ENCODE measurements around the gene KRT4. TPM values are rescaled to one million over a fixed set of nuclear protein-coding genes. Genes with fewer than 3 reads are reported as not detected.

Gene KRT4
- total RNA-seq, 1 donor from 2014 or later = not detected

DNA sequence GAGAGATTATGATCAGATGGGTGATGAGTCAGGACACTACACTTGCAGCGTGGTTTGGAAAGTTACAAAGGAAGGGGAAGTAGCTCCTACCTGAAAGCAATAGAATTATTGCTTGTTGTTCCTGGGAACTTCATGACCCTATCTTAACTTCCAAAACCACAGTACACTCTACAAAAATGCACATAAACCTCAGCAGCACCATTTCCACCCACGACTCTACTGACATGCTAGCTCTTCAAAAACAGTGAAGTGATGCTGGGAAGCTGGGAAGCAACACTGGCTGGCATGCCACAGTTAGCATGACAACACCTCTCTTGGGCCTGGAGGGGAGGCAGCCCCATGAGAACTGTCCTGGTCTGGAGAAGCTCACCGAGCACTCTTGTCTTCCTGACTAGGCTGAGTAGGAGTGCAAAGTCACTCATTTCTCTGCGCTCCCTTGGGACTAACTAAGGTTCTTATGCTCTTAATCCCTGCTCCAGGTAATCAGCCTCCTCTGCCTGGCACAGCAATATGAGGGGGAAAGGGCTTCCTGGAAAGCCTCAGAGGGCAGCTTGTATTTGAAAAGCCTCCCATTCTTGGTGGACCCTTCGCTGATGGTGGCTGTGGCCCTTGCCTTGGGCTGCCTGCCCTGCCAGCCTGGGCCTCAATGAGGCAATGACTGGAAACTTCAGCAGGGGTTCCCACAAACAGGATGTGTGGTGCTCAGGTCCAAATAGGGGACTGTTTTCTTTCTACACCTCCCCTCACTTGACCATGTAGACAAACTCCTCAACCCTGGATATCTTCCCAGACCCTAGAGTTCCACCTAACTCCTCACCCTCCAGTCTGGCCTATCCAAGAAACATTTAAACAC is 19.2 kb downstream of the KRT4 start:
- intact Hi-C loops (cut with micrococcal nuclease) = no loop called here

DNA sequence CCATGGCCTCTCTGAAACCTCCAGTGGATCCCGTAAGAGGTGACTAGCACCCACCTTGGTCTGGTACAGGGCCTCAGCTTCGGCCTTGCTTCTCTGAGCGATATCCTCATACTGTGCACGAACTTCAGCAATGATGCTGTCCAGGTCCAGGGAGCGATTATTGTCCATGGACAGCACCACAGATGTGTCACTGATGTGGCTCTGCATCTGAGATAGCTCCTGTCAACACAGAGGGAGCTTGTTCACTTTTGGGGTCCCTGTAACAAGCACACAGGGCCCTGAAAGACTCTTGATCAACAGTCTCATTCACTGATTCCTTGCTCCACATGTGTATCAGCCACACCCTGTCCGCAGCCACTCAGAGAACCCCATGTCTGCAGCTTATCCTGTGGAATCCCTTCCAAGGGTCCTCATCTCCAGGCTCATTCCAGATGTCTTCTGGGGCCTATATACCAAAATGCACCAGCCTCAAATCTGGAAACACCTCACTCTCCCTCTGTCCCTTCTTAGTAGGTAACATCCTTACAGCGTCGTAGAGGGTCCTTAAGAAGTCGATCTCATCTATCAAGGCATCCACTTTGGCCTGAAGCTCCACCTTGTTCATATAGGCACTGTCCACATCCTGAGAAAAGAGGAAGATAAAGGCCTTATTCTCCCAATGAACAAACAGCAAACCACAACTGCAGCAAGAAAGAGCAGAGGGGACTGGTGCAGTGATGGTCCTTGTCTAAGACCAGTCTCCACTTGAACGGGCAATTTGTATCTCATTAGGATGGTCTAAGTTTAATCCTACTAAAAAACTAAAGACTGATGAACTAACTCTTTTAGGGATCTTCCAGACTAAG is 21.5 kb downstream of the KRT4 start:
- intact Hi-C loops (cut with micrococcal nuclease) = no loop called here

DNA sequence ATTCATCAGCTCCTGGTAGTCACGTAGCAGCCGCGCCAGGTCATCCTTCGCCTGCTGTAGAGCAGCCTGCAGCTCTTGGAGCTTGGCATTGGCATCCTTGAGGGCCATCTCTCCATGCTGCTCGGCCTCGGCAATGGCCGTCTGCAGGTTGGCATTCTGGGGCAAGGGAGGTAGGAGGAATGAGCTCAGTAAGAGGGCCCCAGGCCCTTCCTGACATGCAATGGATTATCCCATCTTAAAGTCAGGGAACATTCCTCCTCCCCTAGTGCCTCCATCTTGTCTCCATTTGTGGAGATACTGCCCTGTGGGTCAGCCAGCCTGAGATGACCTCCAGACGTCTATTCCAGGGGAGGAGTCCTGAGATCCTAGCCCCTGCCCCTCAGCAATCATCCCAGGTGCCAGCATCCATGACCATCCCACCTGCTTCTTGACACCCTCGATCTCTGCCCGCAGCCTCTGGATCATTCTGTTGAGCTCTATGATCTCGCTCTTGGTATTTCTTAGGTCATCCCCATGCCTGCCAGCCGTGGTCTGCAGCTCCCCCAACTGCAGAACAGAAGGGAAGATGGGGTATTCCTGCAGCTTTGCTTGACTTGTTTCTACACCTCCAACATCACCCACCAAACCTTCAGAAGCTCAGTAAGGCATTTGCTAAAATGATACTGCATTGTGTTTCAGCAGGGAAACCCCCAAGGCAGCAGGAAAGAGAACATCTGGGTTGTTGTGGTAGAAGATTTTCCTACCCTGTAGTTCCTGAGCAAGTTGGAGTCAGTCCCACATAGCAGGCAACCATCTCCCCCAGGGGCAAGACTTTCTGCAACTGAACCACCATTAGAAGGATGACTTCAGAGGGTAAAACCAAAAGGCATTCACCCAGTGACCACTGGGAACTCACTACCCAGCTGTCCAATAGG is 22.4 kb downstream of the KRT4 start:
- intact Hi-C loops (cut with micrococcal nuclease) = no loop called here

DNA sequence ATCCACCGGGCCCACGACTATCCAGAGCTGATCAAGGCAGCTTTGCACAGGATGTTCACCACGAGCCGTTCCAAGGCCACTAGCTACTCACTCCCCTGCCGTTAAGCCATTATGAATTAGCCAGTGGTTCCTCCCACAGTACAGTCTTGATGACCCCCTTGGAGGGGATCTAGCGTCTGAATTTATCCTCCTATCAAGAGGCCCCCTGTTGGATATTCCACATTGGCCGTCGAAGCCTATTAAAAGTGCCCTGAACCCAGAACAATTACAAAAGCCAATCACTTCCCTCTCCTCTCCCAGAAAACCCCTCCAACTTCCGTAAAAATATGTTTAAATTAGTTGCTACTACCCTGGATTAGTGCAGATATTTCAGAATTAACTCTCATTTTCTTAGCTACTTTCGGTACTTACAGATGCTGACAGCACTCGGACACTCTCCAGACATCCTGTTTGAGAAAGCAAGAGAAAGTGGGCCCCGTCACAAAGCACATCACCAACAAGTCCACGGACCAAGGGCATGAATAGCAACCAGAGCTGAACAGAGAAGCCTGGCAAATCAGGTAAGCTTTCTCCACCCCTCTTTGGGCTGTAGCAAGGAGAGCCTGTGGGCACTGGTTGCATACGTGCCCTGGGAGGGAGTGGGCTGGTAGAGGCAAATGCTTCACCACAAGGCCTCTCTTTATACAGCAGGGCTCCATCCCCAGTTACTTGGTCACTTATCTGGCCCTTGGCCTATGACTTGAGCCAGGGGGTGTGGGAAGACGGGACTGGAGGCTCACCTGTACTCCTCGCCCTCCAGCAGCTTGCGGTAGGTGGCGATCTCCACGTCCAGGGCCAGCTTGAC is 23.3 kb downstream of the KRT4 start:
- intact Hi-C loops (cut with micrococcal nuclease) = no loop called here

DNA sequence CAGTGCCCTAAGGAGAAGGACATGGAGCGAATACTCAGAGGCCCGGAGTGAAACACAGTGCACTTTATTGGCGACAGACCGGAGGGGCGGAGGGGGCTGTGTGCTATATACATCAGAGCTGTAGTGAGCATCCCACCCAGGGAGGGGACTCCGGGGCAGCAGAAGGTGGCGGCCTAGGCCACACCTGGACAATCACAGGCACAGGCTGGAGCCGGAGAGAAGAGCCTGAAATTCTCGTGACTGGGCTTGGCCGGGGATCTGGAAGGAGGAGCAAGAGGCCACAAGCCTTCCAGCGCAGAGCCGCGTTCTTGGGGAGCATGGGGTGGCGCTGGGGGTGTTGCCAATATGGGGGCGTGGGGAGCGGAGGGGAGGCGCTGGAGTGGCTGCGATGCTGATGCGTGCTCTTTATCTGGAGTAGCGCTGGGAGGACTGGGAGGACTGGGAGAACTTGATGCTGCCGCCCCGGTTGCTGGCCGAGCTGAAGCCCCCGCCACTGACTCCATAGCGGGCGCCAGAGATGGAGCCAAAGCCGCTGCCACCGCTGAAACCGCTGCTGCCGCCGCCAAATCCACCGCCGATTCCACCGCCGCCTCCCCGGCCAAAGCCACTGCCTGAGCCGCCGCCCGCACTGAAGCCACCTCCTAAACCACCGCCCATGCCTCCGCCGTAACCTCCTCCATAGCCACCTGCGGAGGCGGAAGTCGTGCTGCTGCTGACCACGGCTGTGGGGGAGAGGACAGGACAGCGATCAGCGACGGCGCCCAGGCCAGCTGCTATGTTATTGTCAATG is 24.1 kb downstream of the KRT4 start:
- intact Hi-C loops (cut with micrococcal nuclease) = no loop called here

DNA sequence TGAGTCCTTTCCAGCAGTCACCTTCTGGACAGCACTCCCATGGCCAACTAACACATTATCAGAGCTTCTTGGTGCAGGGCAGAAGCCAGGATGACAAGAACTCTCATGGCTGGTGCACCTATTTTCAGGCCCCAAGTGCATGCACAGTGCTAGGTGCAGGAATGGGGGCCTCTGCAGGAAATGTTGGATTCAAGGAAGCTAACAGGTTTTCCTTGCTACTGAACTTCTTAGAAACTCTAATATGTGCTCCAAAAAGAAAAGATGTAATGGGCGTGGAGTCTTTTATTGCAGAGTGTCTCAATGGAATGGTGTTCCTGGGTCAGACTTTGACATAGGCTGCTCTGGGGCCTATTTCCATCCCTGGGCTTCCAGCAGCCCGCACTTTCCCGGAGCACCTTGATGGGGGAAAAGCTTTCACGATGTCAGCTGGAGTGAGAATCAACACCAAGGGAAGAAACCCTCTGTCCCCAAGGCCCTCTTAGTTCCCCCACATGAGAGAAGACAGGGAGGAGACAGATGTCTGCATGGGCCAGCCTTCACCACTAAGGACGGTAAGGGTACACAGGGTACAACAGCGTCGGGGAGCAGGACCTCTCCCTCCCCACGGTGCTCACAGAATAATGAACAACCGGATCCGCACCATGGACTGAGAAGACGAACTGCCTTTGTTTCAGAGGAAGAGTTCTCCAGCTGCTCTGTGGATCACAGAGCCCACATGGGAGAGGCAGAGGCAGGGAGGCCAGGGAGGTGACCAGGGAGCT is 24.9 kb downstream of the KRT4 start:
- intact Hi-C loops (cut with micrococcal nuclease) = no loop called here

DNA sequence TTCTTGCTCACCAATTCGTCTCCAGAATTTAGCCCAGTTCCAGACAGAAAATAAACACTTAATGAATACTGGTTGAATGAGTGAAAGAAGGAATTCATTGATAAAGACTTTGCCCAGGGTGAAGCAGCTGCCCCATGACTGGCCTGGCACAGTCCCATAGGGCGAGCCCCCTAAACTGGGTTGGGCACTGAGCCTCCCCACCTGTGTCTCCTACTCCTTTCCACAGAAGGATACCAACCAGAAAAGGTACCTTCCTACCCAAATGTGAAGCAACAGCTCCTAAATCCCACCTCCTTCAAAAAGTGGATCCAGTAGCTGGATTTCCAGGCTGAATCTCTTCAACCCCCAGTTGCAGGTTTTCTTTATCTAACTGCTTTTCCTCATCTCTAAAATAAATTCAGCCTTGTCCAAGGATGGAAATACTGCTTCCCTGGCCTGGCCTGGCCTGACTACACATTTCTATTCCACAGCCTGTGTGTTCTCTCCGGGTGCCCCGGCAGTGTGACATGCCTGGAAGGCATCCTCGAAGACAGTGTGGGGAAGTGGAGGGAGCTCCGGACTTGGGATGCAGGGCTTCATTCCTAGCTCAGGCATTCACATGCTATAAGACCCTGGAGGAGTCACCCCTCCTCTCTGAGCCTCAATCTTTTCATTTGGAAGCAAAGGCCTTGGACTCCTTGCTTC is 25.6 kb downstream of the KRT4 start:
- intact Hi-C loops (cut with micrococcal nuclease) = no loop called here

DNA sequence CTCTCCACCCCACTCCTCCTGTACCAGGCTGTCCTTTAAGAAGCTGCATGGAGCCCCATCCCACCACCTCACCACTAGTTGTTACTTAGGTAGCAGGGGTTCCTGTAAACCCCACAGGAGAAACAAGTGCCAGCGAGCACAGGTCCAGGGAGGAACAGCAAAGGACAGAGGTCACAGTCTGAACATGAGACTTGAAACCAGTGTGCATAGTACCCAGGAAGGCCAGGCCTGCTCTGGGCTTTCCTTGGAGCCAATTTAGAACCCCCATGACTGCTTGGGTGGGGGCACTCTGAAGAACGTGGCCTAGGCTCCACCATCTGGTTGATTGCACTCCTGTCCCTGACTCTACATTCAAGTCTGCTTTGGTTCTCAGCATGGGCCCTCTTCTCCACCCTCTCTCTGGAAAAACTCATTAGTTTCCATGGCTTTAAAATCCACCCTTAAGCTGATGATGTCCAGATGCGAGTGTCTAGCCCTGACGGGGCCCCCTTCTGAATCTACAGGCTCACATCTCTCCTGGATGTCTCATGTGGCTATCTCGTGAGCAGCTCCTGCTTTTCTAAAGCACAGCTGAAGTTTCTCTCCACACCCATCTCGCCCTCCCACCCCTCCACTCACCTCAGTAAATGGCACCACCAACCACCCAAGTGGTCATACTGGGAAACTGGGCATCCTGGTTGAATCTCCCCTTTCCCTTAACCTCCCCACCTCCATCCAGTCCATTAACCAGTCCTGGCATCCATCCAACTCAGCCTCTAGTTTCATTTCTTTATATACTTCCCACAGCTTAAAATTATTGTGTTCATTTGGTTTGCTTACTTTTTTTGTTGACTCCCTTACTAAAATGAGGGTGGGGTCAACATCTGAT is 26.4 kb downstream of the KRT4 start:
- intact Hi-C loops (cut with micrococcal nuclease) = no loop called here

DNA sequence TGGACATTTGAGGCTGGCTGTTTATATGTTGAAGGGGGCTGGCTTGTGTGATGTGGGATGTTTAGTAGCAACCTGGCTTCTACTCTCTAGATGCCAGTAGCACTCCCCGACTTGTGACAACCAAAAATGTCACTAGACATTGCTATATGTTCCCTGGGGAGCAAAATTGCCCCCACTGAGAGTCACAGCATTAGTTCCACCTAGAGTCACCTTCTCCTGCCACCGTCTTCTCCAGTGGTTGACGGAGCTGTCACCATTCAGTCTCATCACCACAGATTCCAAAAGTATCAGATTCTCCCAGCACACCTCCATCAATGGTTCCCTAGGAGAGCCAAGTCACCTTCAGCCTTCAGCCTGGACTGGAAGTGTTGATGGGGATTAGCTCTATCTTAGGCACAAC is 29.0 kb downstream of the KRT4 start:
- intact Hi-C loops (cut with micrococcal nuclease) = no loop called here

DNA sequence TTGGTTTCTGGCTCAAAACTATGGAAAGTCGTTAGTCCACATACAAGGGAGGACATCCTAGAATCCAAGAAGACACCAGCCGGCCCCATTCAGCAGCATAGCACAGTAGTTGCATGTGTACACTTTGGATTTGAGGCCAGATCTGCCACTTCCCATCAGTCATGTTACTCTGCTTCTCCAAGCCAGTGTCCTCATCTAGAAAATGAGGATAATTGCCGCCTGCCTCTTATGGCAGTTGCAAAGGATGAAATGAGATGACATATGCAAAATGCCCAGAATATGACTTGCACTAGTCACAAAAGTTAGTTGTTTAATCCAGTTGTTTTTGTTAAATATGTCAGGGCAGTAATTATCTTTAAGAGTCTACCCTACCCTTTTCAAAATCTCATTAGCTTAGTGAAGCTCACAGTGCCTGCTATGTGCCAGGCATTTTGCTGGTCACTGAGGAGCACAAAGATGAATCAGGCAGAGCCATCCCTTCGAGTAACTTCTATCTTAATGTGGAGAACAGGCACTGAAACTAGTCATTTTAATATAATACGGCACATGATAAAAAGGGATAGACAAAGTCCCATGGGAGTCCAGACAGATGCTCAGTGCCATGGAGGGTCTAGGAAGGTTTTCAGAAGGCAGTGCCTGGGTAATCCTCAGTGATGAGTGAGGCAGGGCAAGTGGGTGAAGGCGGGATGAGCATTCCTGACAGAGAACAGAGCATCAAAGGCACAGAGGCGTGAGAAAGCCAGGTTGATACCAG is 30.2 kb downstream of the KRT4 start:
- intact Hi-C loops (cut with micrococcal nuclease) = no loop called here

DNA sequence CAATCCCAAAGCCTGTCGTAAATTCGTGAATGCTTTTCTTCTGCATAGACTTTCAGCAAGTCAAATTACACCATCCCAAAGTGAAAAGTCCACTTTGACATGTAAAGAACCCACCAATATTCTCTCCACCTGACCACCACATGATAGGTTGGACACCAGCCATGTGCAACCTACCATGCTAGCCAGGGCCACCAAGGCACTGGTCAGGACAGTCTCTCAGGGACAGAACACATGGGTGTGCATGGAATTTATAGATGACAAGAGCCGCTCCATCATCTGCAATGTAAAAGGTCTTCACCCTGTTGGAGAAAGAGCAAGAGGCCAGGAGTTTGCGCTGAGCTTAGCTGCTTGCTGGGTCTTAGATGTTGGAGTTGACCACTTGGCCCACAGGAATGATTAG is 31.4 kb downstream of the KRT4 start:
- intact Hi-C loops (cut with micrococcal nuclease) = no loop called here

DNA sequence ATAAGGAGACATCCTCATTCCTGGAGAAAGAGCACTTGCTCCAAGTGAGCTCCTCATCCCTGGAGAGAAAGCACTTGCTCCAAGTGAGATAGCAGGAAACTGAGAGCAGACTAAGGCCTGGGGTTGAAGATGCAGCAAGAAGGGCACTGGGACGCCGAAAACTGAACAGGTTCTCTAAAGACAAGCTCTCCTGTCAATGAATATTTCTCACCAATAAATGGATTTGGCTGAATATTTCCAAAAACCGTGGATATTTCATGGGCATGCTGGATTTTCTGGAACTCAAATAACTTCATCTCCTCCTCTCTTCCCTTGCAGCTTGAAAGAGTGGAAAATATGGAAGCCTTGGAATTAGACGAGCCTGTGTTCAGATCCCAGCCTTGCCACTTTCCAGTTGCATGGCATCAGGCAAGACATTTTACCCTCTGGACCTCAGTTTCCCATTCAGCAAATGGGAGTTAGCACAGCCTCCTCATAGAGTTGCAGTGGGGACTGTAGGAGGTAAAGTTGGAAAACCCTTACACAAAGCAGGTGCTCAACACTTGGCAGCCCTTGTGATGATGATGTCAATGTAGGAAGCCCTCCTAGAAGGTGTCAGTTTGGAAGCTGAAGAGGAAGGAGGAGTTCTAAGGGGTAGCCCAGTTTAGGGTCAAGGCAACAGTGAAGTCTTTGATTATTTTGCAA is 32.4 kb downstream of the KRT4 start:
- intact Hi-C loops (cut with micrococcal nuclease) = no loop called here

DNA sequence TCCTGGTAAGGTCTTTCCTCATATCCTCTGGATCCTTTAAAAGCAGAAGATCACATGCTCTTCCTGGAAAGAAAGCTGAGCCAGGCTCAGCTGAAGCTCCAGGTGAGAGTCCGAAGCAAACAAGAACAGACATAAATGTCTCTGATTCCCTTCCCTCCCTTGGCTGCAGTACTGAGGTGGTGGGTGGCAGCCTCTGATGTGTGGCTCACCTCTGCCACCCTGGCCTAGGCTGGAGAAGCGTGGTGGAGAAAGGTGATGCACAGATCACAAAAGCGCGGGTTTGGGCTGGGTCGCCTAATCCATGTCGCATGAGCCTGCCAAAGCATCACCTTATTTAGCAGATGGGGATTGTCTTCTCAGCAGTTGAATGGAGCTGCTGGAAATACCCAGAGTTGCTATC is 34.0 kb downstream of the KRT4 start:
- intact Hi-C loops (cut with micrococcal nuclease) = no loop called here

DNA sequence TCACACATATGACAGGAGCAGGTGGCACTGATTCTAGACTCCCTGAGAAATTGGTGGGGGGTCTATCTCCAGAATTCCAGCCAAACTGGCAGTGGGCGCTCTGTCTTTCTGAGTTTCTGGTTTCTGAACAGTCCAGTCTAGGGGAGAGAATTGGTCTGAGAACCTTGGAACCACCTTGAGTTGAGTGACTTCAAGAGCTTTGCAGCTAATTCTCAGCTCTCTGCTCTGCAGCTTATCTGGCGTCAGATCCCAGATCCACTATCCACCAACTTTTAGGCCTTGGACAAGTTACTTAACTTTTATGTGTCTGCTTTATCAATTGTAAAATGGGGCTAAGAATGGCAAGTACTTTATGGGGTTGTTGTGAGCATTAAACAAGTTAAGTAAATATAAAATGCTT is 35.1 kb downstream of the KRT4 start:
- intact Hi-C loops (cut with micrococcal nuclease) = no loop called here

DNA sequence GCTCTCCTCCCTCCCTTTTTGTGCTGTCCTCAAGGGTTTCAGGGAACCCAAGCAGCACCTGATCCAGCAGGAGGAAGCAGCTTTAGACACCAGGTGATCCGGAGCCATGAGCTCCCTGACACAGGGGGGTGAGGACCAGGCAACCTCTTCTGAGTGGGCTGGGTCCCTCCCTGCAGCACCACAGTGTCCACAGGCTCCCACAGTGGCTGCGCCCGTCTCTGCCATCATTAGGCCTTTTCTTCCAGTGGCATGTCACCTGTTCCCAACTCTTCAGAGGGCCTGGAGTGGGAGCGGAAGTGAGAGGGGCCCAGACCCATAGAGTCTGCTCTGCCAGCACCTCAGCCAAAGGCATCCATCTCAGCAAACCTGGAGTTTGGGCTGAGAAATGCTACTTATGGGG is 36.4 kb downstream of the KRT4 start:
- intact Hi-C loops (cut with micrococcal nuclease) = no loop called here

DNA sequence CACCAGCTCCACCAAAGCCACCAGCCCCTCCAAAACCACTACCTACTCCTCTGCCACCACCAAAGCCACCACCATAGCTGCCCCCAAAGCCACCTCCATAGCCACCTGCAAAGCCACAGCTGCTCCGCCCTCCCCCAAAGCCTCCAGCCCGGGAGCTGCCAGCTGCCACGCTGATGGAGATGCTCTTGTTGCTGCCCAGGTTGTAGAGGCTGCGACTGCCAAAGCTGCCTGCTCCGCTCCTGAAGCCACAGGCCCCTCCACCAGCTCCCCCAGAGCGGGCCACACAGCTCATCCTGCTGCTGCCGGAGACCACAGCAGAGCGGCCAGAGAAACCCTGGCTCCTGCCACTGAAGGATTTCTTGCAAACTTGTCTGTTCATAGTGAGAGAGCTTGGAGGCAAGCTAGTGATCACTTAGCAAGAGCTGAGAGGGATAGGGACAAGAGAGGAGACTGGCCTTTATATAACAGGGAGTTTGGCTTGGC is 37.0 kb downstream of the KRT4 start, which contains the start of gene KRT76:
Gene KRT76 (minus strand): TSS at position 433 of the 483 bp plus-strand sequence. CDS start 54 bp downstream, at position 379.
- intact Hi-C loops (cut with micrococcal nuclease) = no loop called here

Measured in T-helper 1 cell treated with Interleukin-12 subunit alpha and Interleukin-12 subunit beta and Interleukin-4 antibody, amounts not matched to agents 30 ng/mL and 1 ng/mL, for 36 hours (primary cell).